Measurements from ENCODE around the gene PITX2.

The PITX2 gene

GRCh38 chr4:110610620-110610939, 12.3 kb downstream of the PITX2 start:
- DNase-seq (ENCODE audit: low read depth): no peak
- H3K4me3 ChIP-seq (replicated peaks; ENCODE audit: low read depth, low read length): no peak overlapping the region
- no peak for TF ChIP-seq CTCF (IDR thresholded peaks at IDR 0.05; ENCODE audit: low read length, missing control alignments)

- no peak for TF ChIP-seq CTCF (IDR thresholded peaks at IDR 0.05; ENCODE audit: low read length, missing control alignments)
- no peak for DNase-seq (ENCODE audit: low read depth)
Measured at GRCh38 chr4:110609044-110609750, 13.7 kb downstream of the PITX2 start.

GRCh38 chr4:110605077-110605476, 17.8 kb downstream of the PITX2 start:
- DNase-seq (ENCODE audit: low read depth): no peak
- H3K4me3 ChIP-seq (replicated peaks; ENCODE audit: low read depth, low read length): no peak overlapping the region
- no peak for TF ChIP-seq CTCF (IDR thresholded peaks at IDR 0.05; ENCODE audit: low read length, missing control alignments)

More at GRCh38 chr4:110609044-110609750, 13.7 kb downstream of the PITX2 start:
- H3K4me3 ChIP-seq (replicated peaks; ENCODE audit: low read depth, low read length): no peak overlapping the region

- DNase-seq (ENCODE audit: low read depth): no peak
- no peak overlapping the region for H3K4me3 ChIP-seq (replicated peaks; ENCODE audit: low read depth, low read length)
- TF ChIP-seq CTCF (IDR thresholded peaks at IDR 0.05; ENCODE audit: low read length, missing control alignments): no peak
Measured at GRCh38 chr4:110602061-110602460, 20.8 kb downstream of the PITX2 start.

GRCh38 chr4:110597582-110597981, 25.3 kb downstream of the PITX2 start:
- DNase-seq (ENCODE audit: low read depth): no peak
- TF ChIP-seq CTCF (IDR thresholded peaks at IDR 0.05; ENCODE audit: low read length, missing control alignments): no peak
- no peak overlapping the region for H3K4me3 ChIP-seq (replicated peaks; ENCODE audit: low read depth, low read length)

- TF ChIP-seq CTCF (IDR thresholded peaks at IDR 0.05; ENCODE audit: low read length, missing control alignments): no peak
- H3K4me3 ChIP-seq (replicated peaks; ENCODE audit: low read depth, low read length): no peak overlapping the region
- DNase-seq (ENCODE audit: low read depth): no peak
Measured at GRCh38 chr4:110596431-110596830, 26.4 kb downstream of the PITX2 start.

GRCh38 chr4:110595583-110595982, 27.3 kb downstream of the PITX2 start:
- DNase-seq (ENCODE audit: low read depth): no peak
- no peak overlapping the region for H3K4me3 ChIP-seq (replicated peaks; ENCODE audit: low read depth, low read length)
- no peak for TF ChIP-seq CTCF (IDR thresholded peaks at IDR 0.05; ENCODE audit: low read length, missing control alignments)
